Activated gamma-delta T cell (primary cell): ENCODE measurements around the gene CTCF.

Source experiments
- DNase-seq: peaks from one replicate; lab custom pipeline; 2025; lab: John Stamatoyannopoulos, UW

CTCF gene

GRCh38 chr16:67664258-67664657 lies 101.9 kb downstream of the CTCF start:
- no peak for DNase-seq

- DNase-seq, result no peak
Measured at GRCh38 chr16:67664871-67665270, 102.5 kb downstream of the CTCF start.

DNA sequence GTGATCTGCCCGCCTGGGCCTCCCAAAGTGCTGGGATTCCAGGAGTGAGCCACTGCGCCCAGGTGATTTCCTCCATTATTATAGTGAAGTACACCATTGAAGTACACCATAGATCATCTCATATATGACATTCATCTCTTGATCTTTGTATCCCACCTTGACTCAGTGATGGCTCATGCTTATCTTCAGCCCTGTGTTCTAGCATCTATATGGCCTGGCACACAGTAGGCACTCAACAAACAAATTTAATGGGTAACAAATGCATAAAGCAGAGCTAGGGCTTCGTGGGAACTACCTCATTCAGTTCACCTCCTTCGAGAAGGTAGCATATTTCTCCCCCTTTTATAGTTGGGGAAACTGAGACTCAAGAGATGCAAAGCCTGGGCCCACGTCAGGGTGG lies 103.3 kb downstream of the CTCF start:
- DNase-seq, result no peak

GRCh38 chr16:67666032-67666551 lies 103.8 kb downstream of the CTCF start:
- no peak for DNase-seq

GRCh38 chr16:67666559-67667452 lies 104.5 kb downstream of the CTCF start, which contains the start of the genes C16orf86 and ENKD1:
Gene C16orf86, plus strand, starts transcription at chr16:67666814. Its CDS starts 157 bp downstream, at chr16:67666971.
Gene ENKD1, minus strand, starts transcription at chr16:67666750. Its CDS starts 308 bp downstream, at chr16:67666442.
- peak; percentile 64 for DNase-seq

GRCh38 chr16:67667453-67667816 lies 105.1 kb downstream of the CTCF start:
- DNase-seq, result no peak

DNA sequence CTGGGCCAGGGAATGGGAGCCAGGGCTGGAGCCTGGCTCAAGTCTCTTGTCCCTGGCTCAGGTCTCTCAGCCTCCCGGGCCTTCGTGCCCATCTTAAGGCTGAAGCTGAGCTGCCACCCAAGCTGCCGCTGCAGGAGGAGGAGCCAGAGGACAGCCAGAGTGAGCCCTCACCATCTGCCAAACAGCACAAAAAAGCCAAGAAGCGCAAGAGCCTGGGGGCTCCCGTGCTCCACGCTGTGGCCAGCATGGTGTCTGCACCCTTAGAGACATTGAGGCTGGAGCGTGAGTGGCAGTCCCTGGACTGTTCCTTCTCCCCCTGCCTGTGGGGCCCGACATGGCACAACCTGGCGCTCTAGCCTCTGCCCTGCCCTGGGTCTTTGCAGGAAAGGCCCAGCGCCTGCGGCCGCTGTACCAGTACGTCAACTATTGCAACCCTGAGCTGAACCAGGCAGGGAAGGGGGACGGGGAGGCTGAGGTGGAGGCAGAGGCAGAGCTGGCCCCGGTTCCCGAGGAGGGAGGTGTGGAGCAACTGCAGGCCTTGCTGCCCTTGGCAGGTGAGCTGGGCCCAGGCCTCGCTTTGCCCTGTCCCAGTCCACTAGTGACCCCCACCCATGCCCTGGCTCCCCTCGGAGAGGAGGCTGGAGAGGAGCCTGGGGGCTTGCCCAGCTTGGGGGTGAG lies 105.6 kb downstream of the CTCF start:
- no peak for DNase-seq

DNA sequence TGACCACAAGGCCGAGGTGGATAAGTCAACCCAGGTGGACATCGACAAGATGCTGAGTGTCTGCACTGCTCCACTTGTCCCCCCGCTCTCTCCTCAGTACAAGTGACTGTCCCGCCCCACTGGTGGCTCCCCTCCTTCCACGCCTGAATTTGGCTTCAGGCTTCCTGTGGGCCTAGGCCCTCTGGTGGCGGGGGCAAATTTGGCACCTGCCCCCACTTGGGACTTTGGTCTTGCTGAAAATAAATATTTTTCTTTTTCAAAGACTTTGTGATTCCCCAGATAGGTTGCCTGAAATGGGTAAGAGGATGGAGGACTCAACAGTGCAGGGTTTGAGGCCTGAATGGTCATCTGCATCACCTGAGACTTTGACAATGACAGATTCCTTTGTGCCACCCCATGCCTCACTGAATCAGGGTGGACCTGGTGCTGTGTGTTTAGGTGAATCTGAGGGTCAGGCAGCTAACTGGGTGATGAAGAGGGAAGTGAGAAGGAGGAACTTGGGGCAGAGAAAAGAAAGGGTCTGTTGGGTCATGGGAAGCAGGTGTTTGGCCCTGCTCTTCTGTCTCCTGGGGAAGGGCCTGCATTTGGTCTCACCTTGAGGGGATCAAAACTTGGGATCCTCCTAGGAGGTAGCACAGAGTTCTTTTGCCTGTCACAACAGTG lies 106.3 kb downstream of the CTCF start:
- DNase-seq, result no peak

DNA sequence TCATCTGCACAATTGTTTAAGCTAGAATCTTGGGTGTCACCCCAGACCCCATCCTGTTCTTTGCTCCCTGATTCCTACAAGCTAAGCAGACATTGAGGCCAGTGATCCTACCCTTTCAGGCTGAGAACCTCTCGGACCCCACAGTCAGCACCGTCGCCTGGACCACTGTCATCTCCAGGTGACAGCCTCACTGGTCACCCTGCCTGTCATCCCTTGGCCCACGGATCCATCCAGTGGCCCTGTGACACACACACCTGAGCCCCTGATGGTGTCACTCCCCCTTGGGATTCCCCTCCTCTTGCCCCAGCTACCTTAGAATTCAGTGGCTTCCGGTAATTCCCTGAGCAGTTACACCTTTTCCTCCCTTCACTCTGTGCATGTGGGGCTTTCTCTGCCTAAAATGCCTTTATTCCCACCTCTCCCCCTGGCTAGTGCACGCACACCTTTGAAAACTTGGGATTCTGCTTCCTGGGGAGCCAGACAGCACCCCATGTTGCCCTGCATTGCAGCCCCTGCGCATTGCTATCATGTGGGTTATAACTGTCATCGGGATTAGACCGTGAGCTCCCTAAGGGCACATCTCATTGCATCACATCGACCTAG lies 107.3 kb downstream of the CTCF start:
- no peak for DNase-seq

GRCh38 chr16:67672306-67672705 lies 110.0 kb downstream of the CTCF start:
- DNase-seq, result no peak

DNA sequence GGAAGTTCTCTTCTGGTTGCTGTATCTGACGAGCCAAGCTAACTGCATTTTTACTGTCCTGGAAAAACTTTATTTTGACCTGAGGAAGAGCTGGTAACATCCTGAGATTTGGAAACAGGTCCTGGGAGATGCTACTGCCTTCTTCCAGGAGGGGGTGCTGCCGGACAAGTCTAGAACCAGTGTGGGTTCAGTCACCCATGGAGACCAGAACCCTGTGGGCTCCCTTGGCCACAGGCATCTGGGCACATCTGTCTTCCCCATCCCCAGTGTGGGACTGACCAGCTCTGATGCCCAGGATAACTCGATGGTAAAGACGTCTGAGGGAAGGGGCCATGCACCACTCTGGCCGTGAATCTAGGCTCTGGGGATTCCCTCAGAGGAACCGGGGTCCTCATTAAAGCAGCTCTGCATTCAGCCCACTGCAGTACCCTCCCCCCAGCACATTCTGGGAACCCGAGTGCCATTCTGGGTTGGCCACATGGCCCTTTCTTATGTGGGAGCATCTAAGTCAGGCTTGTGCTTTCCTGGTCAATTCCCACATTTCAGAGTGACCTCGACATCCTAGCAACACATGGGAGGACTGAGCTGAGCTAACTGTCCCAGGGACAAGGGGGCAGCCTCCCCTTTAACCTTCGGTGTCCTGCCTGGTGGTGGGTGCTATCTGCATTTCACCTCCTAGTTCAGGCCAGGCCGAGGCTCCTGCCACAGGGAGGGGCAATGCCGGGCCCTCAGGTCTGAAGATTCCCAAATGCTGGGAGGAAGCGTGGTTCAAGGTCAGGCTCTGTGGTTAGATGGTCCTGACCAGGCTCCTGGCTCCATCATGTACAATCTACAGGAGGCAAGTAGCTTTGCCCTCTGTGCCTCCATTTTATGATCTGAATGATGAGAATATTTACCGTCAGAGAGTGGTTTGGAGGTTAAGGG lies 110.7 kb downstream of the CTCF start:
- DNase-seq, result no peak

DNA sequence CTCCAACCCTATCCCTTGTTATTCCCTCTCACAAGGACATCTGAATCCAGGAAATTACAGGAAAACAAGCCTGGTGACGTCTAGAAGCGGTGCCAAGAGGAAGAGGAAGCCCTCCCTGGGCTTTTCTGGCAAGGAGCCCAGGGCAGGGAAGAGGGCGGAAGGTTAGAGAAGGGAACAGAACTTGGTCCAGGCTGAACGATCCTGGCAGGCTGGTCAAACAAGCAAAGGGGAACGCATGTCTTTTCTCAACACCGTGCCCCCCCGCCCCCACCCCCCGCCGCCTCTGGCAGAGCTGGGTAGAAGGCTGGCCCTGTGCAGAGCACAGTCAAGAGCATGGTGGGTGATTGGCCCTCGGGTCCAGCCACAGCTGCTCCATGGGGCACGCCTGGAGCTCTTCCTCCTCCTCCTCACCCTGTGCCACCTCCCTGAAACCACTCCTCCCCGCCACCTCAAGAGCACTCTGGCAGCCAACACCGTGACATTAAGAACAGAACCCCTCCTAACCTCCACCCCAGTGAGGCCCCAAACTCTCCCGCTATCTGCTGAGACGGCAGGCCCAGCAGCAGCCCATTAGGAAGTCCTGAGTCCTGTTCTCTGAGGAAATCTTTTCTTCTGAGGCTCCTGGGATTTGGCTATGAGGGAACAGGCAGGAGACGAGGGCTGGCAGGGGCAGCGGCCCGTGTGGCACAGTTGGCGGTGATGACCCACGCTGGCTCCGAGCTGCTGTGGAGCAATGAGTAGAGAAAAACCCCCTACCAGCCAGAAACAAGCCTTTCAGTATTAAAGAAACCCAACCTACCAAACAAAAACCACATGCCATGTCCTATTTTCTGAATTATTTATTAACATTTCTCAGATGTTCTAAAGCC lies 111.6 kb downstream of the CTCF start:
- DNase-seq, result no peak

GRCh38 chr16:67674851-67675578 lies 112.7 kb downstream of the CTCF start:
- no peak for DNase-seq

- DNase-seq, result no peak
Measured at GRCh38 chr16:67675579-67675935, 113.2 kb downstream of the CTCF start.

- DNase-seq, result no peak
Measured at GRCh38 chr16:67675999-67676398, 113.7 kb downstream of the CTCF start.

DNA sequence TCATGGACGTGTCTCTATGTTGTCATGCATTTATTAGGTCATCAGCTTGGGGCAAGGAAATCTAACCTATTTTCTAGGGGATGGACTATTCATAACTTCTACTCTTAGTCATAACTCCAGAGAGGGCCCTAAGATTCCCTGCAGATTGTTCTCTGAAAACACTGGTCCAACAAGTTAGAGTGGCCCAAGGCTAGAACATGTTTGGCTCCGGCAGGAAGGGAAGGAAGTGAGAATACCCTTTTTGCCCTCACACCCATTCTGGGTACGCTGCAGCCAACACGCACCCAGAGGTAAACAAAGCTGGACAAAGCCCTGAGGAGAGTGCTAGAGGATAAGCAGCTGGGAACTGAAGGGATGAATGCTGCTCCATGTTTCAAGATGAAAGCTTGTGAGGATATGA lies 114.2 kb downstream of the CTCF start:
- DNase-seq, result no peak

- DNase-seq, result no peak
Measured at GRCh38 chr16:67676939-67677338, 114.6 kb downstream of the CTCF start.

GRCh38 chr16:67677712-67678111 lies 115.4 kb downstream of the CTCF start:
- DNase-seq, result no peak

DNA sequence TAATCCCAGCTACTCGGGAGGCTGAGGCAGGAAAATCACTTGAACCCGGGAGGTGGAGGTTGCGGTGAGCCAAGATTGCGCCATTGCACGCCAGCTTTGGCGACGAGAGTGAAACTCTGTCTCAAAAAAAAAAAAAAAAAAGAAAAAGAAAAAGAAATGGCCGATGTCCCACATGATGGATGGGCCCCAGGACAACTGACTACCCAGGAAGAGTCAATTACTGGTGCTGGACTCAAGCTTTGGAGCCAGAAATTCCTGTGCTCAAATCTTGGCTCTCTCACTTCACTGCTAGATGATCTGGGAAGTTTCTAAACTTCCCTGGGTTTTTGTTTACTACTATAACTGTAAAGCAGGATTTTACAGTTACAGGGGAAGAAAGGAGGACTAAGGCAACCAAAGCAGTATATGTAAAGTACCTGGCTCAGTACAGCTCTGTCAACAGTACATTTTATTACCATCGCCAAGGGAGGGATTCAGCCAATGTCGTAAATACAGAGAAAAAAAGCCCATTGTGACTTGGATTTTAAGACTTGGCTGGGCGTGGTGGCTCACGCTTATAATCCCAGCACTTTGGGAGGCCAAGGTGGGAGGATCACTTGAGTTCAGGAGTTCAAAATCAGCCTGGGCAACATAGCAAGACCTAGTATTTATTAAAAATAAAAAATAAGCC lies 116.2 kb downstream of the CTCF start:
- no peak for DNase-seq
